ENCODE data around the gene SH3PXD2A.
A peak's percentile ranks its signal among the peaks of the same experiment; 100 is the strongest.

Gene SH3PXD2A

DNA sequence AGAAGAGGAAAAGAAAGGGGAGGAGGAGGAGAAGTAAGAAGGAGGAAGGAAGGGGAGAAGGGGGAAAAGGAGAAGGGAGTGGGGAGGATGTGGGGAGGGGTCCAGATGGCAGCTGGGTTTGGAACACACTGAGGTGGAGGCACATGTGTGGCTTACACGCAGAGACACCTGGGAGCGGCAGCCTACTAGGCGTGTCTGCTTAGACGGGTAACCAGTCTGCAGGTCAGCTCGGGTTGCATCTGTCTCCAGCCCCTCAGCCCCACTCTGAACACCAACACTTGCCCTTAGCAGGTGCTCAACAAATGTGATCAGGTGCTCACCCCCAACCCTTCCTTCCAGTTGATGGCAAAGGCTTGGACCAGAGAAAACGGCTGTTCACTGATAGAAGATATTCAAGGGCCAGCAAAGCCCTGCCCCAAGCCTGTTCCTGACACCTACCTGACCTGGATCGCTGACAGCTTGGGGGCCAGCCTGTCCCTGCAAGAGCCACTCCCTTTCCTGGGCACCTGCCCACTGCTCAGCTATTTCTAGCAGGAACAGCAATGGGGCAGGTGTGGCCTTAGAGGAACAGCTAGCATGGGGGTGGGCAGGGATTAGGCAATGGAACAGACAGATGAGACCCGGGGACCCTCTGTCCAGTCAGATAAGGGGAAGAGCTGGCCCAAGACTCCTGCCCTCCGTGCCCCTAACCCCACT, 70.5 kb downstream of the SH3PXD2A start:
- DNase-seq (ENCODE audit: low read depth in 2 of 2), result no peak
- TF ChIP-seq, protein P1, sequence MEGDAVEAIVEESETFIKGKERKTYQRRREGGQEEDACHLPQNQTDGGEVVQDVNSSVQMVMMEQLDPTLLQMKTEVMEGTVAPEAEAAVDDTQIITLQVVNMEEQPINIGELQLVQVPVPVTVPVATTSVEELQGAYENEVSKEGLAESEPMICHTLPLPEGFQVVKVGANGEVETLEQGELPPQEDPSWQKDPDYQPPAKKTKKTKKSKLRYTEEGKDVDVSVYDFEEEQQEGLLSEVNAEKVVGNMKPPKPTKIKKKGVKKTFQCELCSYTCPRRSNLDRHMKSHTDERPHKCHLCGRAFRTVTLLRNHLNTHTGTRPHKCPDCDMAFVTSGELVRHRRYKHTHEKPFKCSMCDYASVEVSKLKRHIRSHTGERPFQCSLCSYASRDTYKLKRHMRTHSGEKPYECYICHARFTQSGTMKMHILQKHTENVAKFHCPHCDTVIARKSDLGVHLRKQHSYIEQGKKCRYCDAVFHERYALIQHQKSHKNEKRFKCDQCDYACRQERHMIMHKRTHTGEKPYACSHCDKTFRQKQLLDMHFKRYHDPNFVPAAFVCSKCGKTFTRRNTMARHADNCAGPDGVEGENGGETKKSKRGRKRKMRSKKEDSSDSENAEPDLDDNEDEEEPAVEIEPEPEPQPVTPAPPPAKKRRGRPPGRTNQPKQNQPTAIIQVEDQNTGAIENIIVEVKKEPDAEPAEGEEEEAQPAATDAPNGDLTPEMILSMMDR (IDR thresholded peaks at IDR 0.05; ENCODE audit: low read depth, low read length), result no peak
- H3K4me3 ChIP-seq (replicated peaks in 1 of 2; ENCODE audit: low read depth in 2 of 2, low read length in 2 of 2), result no peak overlapping the region

DNA sequence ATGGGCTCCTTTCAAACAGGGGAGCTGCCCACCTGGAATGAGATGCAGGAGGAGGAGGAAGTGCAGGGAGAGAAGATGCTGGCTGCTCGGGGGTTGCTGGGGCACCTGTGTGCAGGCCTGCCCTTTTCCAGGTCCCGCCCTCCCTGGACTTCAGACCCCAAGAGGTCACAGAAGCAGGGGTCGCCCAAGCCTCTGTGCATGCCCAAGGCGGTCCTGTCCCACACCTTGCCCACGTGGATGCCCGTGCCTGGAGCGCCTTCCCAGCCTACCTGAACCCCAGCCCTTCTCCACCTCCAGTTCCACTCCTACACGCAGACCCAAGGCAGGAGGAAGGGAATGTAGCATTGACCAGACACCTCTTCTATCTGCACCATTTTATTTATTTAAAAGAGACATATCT, 71.3 kb downstream of the SH3PXD2A start:
- TF ChIP-seq, protein P1 (IDR thresholded peaks at IDR 0.05; ENCODE audit: low read depth, low read length), result no peak
- no peak overlapping the region for H3K4me3 ChIP-seq (replicated peaks in 1 of 2; ENCODE audit: low read depth in 2 of 2, low read length in 2 of 2)
- DNase-seq (ENCODE audit: low read depth in 2 of 2), result no peak

DNA sequence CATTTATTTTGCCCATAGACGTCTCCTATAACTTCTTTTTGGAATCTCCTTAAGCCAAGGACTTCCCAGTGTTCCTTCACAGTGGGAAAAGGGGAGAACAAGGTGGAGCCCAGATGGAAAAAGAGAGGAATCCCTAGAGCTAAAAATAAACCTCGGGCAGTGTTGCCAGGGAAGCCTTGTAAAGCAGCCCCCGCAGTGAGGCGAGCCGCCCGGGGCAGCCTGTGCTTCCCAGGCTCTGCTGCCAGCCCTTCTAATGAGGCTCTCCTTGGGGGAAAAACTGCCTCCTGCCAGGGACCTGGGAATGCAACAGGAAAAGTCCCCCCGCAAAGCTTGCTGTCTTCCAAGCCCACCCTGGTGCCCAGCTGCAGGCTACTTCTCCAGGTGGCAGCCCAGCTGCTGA, 71.7 kb downstream of the SH3PXD2A start:
- TF ChIP-seq, protein P1 (IDR thresholded peaks at IDR 0.05; ENCODE audit: low read depth, low read length), result no peak

DNA sequence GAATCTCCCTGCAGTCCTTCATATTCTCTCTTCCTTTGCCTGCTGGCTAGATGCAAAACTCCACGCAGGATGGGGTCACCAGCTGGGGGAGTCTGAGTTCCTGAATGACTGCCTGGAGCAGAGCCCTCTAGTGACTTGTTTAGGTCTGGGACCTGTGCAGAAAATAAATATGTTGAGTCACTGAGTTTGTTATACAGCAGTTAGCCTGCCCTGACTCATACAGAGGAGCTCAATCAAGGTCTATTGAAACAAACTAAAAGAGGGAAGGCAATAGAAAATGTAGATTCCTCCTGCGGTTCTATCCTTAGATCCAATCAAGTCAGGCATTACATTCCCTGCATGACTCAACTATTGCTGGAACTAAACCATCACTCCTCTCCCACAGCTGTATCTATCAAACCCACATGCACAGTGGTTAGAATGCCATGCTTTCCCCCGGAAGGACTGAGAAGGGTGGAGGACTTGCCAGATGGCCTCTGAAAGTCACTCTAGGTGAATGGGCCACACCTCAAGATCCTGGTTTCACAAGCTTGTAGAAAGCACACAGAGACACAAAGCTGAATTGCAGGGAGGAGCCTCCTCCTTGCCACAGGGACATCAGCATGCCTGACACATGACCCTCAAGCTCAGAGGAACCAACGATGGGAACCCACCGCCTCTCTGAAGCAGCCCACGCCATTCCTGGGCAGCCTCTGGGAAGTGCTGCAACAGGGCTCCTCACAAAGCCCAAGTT, 73.9 kb downstream of the SH3PXD2A start:
- no peak overlapping the region for H3K4me3 ChIP-seq (replicated peaks in 1 of 2; ENCODE audit: low read depth in 2 of 2, low read length in 2 of 2)
- TF ChIP-seq, protein P1 (IDR thresholded peaks at IDR 0.05; ENCODE audit: low read depth, low read length), result peak; percentile 51
- DNase-seq (ENCODE audit: low read depth in 2 of 2), result peak; percentile 68 to 89

More for the DNA sequence above, 71.7 kb downstream of the SH3PXD2A start:
- no peak for DNase-seq (ENCODE audit: low read depth in 2 of 2)
- no peak overlapping the region for H3K4me3 ChIP-seq (replicated peaks in 1 of 2; ENCODE audit: low read depth in 2 of 2, low read length in 2 of 2)

DNA sequence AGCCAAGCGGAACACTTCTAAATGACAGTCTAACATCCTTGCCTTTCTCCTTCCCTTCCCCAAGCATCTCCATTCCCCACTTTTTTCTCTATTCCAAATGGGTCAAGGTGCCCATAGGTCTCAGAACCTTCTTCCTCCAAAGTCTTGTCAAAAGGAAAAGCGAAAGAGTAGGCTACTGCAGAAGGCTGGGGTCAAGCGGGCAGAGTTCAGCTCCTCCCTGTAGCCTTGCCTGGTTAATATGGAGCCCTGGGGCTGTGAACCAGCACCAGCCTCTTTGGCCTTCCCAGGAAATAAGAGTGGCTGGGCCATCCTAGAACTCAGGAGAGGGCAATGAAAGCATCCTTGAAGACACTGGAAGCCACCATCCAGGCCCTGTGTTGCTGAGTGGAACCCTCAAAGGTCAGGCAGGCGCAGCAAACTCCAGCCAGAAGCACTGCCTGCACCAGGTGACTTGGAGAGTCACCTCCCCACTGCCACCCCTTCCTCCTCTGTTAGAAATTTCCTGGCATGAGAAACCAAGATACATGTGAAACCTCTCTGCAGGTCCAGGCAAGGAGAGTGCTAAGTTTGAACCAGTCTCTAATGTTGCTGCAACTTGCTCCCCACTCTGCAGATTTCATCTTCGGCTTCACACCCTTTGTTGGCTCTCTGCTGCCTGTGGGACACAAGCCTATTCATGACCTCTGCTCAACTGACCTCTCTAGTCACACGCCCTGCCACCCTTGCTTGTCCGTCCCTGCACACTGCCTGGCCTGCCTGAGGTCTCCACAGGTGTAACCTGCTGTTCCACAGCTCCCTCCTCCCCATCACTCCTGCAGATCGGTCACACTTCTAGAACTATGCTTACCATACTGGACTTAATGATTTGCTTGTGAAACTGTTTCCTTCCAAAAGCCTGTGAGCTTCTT, 74.9 kb downstream of the SH3PXD2A start:
- no peak for DNase-seq (ENCODE audit: low read depth in 2 of 2)
- no peak overlapping the region for H3K4me3 ChIP-seq (replicated peaks in 1 of 2; ENCODE audit: low read depth in 2 of 2, low read length in 2 of 2)
- TF ChIP-seq, protein P1 (IDR thresholded peaks at IDR 0.05; ENCODE audit: low read depth, low read length), result no peak

DNA sequence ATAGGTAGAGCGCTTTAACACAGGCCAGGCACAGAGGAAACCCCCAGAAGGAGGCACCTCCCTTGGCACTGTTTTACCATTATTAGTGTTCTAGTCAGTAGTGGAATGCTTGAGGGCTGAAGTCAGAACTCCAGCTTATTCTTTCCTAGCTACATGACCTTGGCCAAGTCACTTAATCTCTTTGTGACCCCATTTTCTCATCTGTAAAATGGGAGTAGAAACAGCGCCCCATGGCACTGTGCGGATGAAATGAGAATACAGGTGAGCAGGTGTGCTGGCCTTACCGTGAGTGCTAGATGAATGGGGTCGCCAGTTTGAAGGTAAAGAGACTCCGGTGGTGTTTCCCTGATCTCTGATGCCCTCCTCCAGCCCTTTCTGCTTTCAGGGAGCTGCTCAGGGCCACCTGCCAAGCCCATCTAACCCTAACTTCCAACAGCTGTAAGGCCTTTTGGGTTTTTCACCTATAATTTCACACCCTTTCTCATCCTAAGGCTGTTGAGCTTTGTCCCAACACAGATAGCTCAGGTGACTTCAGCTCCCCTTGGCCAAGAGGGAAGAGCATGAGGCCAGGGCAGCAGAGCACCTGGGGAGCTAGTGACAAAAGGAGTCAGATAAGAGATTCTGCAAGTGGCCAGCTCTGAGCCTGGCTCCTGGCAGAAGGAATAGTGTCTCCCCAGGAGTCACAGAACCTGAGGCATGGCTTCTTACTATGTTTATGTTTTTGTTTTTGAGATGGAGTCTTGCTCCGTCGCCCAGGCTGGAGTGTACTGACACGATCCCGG, 76.8 kb downstream of the SH3PXD2A start:
- DNase-seq (ENCODE audit: low read depth in 2 of 2), result no peak
- H3K4me3 ChIP-seq (replicated peaks in 1 of 2; ENCODE audit: low read depth in 2 of 2, low read length in 2 of 2), result no peak overlapping the region
- TF ChIP-seq, protein P1 (IDR thresholded peaks at IDR 0.05; ENCODE audit: low read depth, low read length), result no peak

Data from cardiac fibroblast (primary cell).